Pancreas (tissue), 10 donors: ENCODE results near the gene LUZP2. TPM values are rescaled to one million over a fixed set of nuclear protein-coding genes. Genes with fewer than 3 reads are reported as not detected.

Experiments
- ATAC-seq, 4 donors: fragments of 200-7000 bp; cut with Tn5 transposase; one replicate each; pipeline versions ENCODE4 v1.8.0 to v1.9.1; 2020; ENCODE audit warnings: mild to moderate bottlenecking in 4 of 4, moderate library complexity in 4 of 4
- DNase-seq, 6 donors: peaks; one replicate each; pipeline ENCODE4 v3.0.0-alpha.2; 2020
- FAIRE-seq: peaks from 2 replicates; lab custom pipeline; 2012; peaks lifted over from hg19 to GRCh38; lab: Jason Lieb, UNC
- H3K27ac ChIP-seq, 4 donors: fragments of 200-600 bp; sonication (generic); 1 replicate in 3 of 4; 2 replicates in 1 of 4; pipeline versions ENCODE4 v1.5.0 to v1.8.0; 2020
- H3K27me3 ChIP-seq, 4 donors: fragments of 200-600 bp; one replicate each; pipeline ENCODE4 v1.8.0; 2021
- H3K36me3 ChIP-seq, 3 donors: fragments of 200-600 bp; sonication (generic) in 1 of 3; one replicate each; pipeline versions ENCODE4 v1.5.0 to v1.8.0; 2020 to 2021
- H3K4me1 ChIP-seq, 3 donors: fragments of 200-600 bp; one replicate each; pipeline ENCODE4 v1.8.0; 2021
- H3K4me3 ChIP-seq, 4 donors: fragments of 200-600 bp; sonication (generic) in 2 of 4; one replicate each; pipeline versions ENCODE4 v1.5.0 to v1.8.0; 2020 to 2021
- H3K9me3 ChIP-seq, 4 donors: fragments of 200-600 bp; one replicate each; pipeline ENCODE4 v1.8.0; 2021
- WGBS, 2 donors: extraction: QIAGEN DNeasy Blood & Tissue Kit; methylation state at CpG; one replicate each; pipeline ENCODE4 v1.1.7; 2013; 5-methylcytosine and 5-hydroxymethylcytosine counted together
- intact Hi-C, 3 donors: fragments of 100-400 bp; cut with DNase I; formaldehyde crosslinking; loops; one replicate each; pipeline versions ENCODE4 v1.11.1 to v1.14.2; 2022
- polyA plus RNA-seq, 2 donors: library from polyadenylated mRNA; stranded (reverse); fragments of 200-250 nt; gene quantifications; one replicate each; pipeline ENCODE4 v1.2.3, GENCODE V29; 2013
- total RNA-seq, 6 donors: library from RNA; stranded (reverse); fragmentation: NEBNext Ultra II Directional in 4 of 6; extraction: Animal tissue kit (Norgen Biotek cat#: 25700) in 4 of 6; gene quantifications; one replicate each; pipeline versions ENCODE4 v1.2.1 to v1.2.4, GENCODE V29; 2021 to 2023
- TF ChIP-seq, protein P1 (sequence below), 4 donors: fragments of 200-600 bp; sonication (generic) in 3 of 4; IDR thresholded peaks; one replicate each; pipeline versions ENCODE4 v1.5.0 to v1.8.0; 2021; ENCODE audit warnings: antibody characterized with exemption in 4 of 4
- donor health status: healthy with polysubstance abuse.
- donor health status: DM: no; HTN: no; CAD: no; lungs with moderate emphysema.
- donor health status: DM: no; HTN: no; CAD: no.
- donor health status: control.
- donor health status: control.
- donor health status: Bipolar disorder and iron deficiency.
- donor health status: DM: yes; HTN: yes; CAD: no.
- donor health status: DM: no; HTN: no; CAD: no.
- donor health status: DM: no; HTN: no; CAD: no.
- donor health status: DM: yes; HTN: yes; CAD: no.

Gene LUZP2
- total and polyA plus RNA-seq, 8 donors, result 0.04 to 0.19 (median 0.07) TPM; not detected in 3

GRCh38 chr11:24828938-24829605 lies 332.2 kb downstream of the LUZP2 start:
- Histone ChIP-seq H3K4me3 (no peak overlapping the region), H3K36me3 (no peaks in the 10 kb centered on the region), H3K9me3 (no peaks in the 10 kb centered on the region), H3K4me1 (peaks cover 0 to 15% (median 8%) of the 10 kb centered on the region in 3 donors), H3K27me3 (no peaks in the 10 kb centered on the region), H3K27ac (peak overlapping the region in 2 of 4 donors; percentile 23 to 24)
- ATAC-seq (peak; percentile 70 to 87 (median 84)), FAIRE-seq (no peak), DNase-seq (no peak)
- 15 to 21% methylated on average over 2 of the region's 2 CpGs for WGBS, 2 donors
- TF ChIP-seq, protein P1, sequence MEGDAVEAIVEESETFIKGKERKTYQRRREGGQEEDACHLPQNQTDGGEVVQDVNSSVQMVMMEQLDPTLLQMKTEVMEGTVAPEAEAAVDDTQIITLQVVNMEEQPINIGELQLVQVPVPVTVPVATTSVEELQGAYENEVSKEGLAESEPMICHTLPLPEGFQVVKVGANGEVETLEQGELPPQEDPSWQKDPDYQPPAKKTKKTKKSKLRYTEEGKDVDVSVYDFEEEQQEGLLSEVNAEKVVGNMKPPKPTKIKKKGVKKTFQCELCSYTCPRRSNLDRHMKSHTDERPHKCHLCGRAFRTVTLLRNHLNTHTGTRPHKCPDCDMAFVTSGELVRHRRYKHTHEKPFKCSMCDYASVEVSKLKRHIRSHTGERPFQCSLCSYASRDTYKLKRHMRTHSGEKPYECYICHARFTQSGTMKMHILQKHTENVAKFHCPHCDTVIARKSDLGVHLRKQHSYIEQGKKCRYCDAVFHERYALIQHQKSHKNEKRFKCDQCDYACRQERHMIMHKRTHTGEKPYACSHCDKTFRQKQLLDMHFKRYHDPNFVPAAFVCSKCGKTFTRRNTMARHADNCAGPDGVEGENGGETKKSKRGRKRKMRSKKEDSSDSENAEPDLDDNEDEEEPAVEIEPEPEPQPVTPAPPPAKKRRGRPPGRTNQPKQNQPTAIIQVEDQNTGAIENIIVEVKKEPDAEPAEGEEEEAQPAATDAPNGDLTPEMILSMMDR (IDR thresholded peaks at IDR 0.05), result no peak
- intact Hi-C loops, result no loop called here

- FAIRE-seq (no peak), DNase-seq (no peak), ATAC-seq (no peak)
- WGBS, 2 donors, result 67 to 71% methylated on average over 9 of the region's 9 CpGs
- no peaks in the 10 kb centered on the region for H3K36me3 ChIP-seq
- no peaks in the 10 kb centered on the region for H3K27me3 ChIP-seq
- no peak overlapping the region for H3K4me3 ChIP-seq
- H3K27ac ChIP-seq, result no peak overlapping the region
- intact Hi-C loops, result no loop called here
- H3K4me1 ChIP-seq, result peaks cover 0 to 9% (median 4%) of the 10 kb centered on the region in 3 donors
- TF ChIP-seq, protein P1 (IDR thresholded peaks at IDR 0.05), result no peak
- H3K9me3 ChIP-seq, result no peaks in the 10 kb centered on the region
Observed at GRCh38 chr11:24833573-24833972, 336.7 kb downstream of the LUZP2 start.

GRCh38 chr11:24837112-24837511 lies 340.3 kb downstream of the LUZP2 start:
- peaks cover 3 to 8% (median 6%) of the 10 kb centered on the region in 3 donors for H3K4me1 ChIP-seq
- TF ChIP-seq, protein P1 (IDR thresholded peaks at IDR 0.05), result no peak
- H3K27me3 ChIP-seq, result no peaks in the 10 kb centered on the region
- no peak for ATAC-seq
- H3K9me3 ChIP-seq, result no peaks in the 10 kb centered on the region
- 76 to 81% methylated on average over 2 of the region's 2 CpGs for WGBS, 2 donors
- intact Hi-C loops, result no loop called here
- no peak overlapping the region for H3K4me3 ChIP-seq
- FAIRE-seq, result no peak
- no peak overlapping the region for H3K27ac ChIP-seq
- H3K36me3 ChIP-seq, result no peaks in the 10 kb centered on the region
- no peak for DNase-seq

DNA sequence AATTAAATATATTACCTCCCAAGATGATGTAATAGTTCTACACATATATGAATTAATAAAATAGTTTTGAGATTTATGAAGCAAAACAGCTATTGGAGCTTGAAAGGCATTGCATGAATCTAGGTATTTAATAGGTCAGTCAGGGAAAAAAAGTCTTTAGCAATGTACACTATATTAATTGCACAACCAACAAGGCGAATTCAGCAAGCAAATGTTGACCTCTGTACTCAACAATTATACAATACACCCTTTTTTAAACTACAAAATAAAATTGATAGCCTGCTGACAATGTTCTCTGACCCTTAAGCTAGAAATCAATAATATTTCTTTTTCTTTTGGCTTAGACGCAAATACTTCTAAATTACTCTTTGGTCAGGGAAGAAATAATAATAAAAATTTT lies 345.5 kb downstream of the LUZP2 start:
- TF ChIP-seq, protein P1 (IDR thresholded peaks at IDR 0.05), result no peak
- intact Hi-C loops, result no loop called here
- ATAC-seq, result no peak
- no peaks in the 10 kb centered on the region for H3K27me3 ChIP-seq
- H3K9me3 ChIP-seq, result no peaks in the 10 kb centered on the region
- H3K27ac ChIP-seq, result no peak overlapping the region
- H3K36me3 ChIP-seq, result no peaks in the 10 kb centered on the region
- peaks cover 6 to 20% (median 8%) of the 10 kb centered on the region in 3 donors for H3K4me1 ChIP-seq
- H3K4me3 ChIP-seq, result no peak overlapping the region
- 16 to 17% methylated on average over 2 of the region's 2 CpGs for WGBS, 2 donors
- no peak for FAIRE-seq
- no peak for DNase-seq

- H3K27me3 ChIP-seq, result no peaks in the 10 kb centered on the region
- TF ChIP-seq, protein P1 (IDR thresholded peaks at IDR 0.05), result no peak
- DNase-seq (peak in 1 of 6 donors; percentile 20), FAIRE-seq (no peak), ATAC-seq (no peak)
- no peak overlapping the region for H3K4me3 ChIP-seq
- peaks cover 6 to 22% (median 8%) of the 10 kb centered on the region in 3 donors for H3K4me1 ChIP-seq
- H3K36me3 ChIP-seq, result no peaks in the 10 kb centered on the region
- no peaks in the 10 kb centered on the region for H3K9me3 ChIP-seq
- no peak overlapping the region for H3K27ac ChIP-seq
- WGBS, 2 donors, result 90 to 91% methylated on average over 1 of the region's 1 CpG
- intact Hi-C loops, result no loop called here
Observed at GRCh38 chr11:24844406-24844805, 347.6 kb downstream of the LUZP2 start.
